ENCODE data around the gene MAST4.
A peak's percentile ranks its signal among the peaks of the same experiment; 100 is the strongest.

The MAST4 gene

GRCh38 chr5:66597183-66597757, 1.1 kb downstream of the MAST4 start:
- TF ChIP-seq CTCF (conservative IDR thresholded peaks at IDR 0.05; ENCODE audit: control insufficient read depth, insufficient read depth, low read depth, low read length) = no peak
- peak overlapping the region; percentile 18 for H3K4me3 ChIP-seq (ENCODE audit: control insufficient read depth, low read depth, low read length)
- peak; percentile 3 for DNase-seq (ENCODE audit: low read depth)

- DNase-seq (ENCODE audit: low read depth) = no peak
- TF ChIP-seq CTCF (conservative IDR thresholded peaks at IDR 0.05; ENCODE audit: control insufficient read depth, insufficient read depth, low read depth, low read length) = no peak
- H3K4me3 ChIP-seq (ENCODE audit: control insufficient read depth, low read depth, low read length) = no peak overlapping the region
These were observed 6.4 kb downstream of the MAST4 start for GRCh38 chr5:66602621-66603020.

GRCh38 chr5:66603164-66603563, 7.0 kb downstream of the MAST4 start:
- no peak for DNase-seq (ENCODE audit: low read depth)

GRCh38 chr5:66603881-66604280, 7.7 kb downstream of the MAST4 start:
- TF ChIP-seq CTCF (conservative IDR thresholded peaks at IDR 0.05; ENCODE audit: control insufficient read depth, insufficient read depth, low read depth, low read length) = no peak
- no peak for DNase-seq (ENCODE audit: low read depth)
- H3K4me3 ChIP-seq (ENCODE audit: control insufficient read depth, low read depth, low read length) = no peak overlapping the region

More at GRCh38 chr5:66603164-66603563, 7.0 kb downstream of the MAST4 start:
- no peak overlapping the region for H3K4me3 ChIP-seq (ENCODE audit: control insufficient read depth, low read depth, low read length)
- no peak for TF ChIP-seq CTCF (conservative IDR thresholded peaks at IDR 0.05; ENCODE audit: control insufficient read depth, insufficient read depth, low read depth, low read length)

- H3K4me3 ChIP-seq (ENCODE audit: control insufficient read depth, low read depth, low read length) = no peak overlapping the region
- TF ChIP-seq CTCF (conservative IDR thresholded peaks at IDR 0.05; ENCODE audit: control insufficient read depth, insufficient read depth, low read depth, low read length) = no peak
These were observed 10.5 kb downstream of the MAST4 start for GRCh38 chr5:66606713-66607112.

GRCh38 chr5:66608501-66608900, 12.3 kb downstream of the MAST4 start:
- no peak overlapping the region for H3K4me3 ChIP-seq (ENCODE audit: control insufficient read depth, low read depth, low read length)
- DNase-seq (ENCODE audit: low read depth) = no peak
- no peak for TF ChIP-seq CTCF (conservative IDR thresholded peaks at IDR 0.05; ENCODE audit: control insufficient read depth, insufficient read depth, low read depth, low read length)

More at GRCh38 chr5:66606713-66607112, 10.5 kb downstream of the MAST4 start:
- DNase-seq (ENCODE audit: low read depth) = no peak

- no peak for DNase-seq (ENCODE audit: low read depth)
- TF ChIP-seq CTCF (conservative IDR thresholded peaks at IDR 0.05; ENCODE audit: control insufficient read depth, insufficient read depth, low read depth, low read length) = no peak
- no peak overlapping the region for H3K4me3 ChIP-seq (ENCODE audit: control insufficient read depth, low read depth, low read length)
These were observed 13.4 kb downstream of the MAST4 start for GRCh38 chr5:66609615-66610014.
